Left ventricle myocardium inferior (tissue), 1 donor: Measurements from ENCODE around the gene UBC. TPM values are rescaled to one million over a fixed set of nuclear protein-coding genes. Genes with fewer than 3 reads are reported as not detected.
"Not testable (repeated sequence)": the region's sequence is repeated elsewhere in the genome, so short reads cannot be mapped to it uniquely, and the experiment has no call there.

ENCODE experiments used
- DNase-seq: peaks from one replicate; pipeline ENCODE4 v3.0.0-alpha.2; 2020
- H3K27ac ChIP-seq: fragments of 200-600 bp; replicated peaks from 2 replicates; pipeline ENCODE4 v1.8.0; 2021
- H3K27me3 ChIP-seq: fragments of 200-600 bp; 2 replicates; pipeline ENCODE4 v1.8.0; 2021; ENCODE audit warnings: low read depth
- H3K36me3 ChIP-seq: fragments of 200-600 bp; 2 replicates; pipeline ENCODE4 v1.8.0; 2021
- H3K4me1 ChIP-seq: fragments of 200-600 bp; 2 replicates; pipeline ENCODE4 v1.8.0; 2021
- H3K4me3 ChIP-seq: fragments of 200-600 bp; 2 replicates; pipeline ENCODE4 v1.8.0; 2021; ENCODE audit warnings: mild to moderate bottlenecking, moderate library complexity
- H3K9me3 ChIP-seq: fragments of 200-600 bp; replicated peaks from 2 replicates; pipeline ENCODE4 v1.8.0; 2021
- CTCF ChIP-seq: fragments of 200-600 bp; IDR thresholded peaks from 2 replicates; pipeline ENCODE4 v1.8.0; 2021; ENCODE audit warnings: antibody characterized with exemption, mild to moderate bottlenecking, borderline replicate concordance
- intact Hi-C: fragments of 100-400 bp; cut with micrococcal nuclease; formaldehyde crosslinking; loops from one replicate; pipeline ENCODE4 v1.11.0; 2022
- total RNA-seq: library from RNA; stranded (reverse); fragmentation: NEBNext Ultra II Directional; extraction: Animal tissue kit (Norgen Biotek cat#: 25700); gene quantifications from one replicate; pipeline ENCODE4 v1.2.1, GENCODE V29; 2021
- donor health status: DM: no; HTN: yes; CAD: no; lungs with severe emphysema.

The UBC gene
- total RNA-seq, 1 donor from 2014 or later: 1,154 TPM

- no peaks in the 10 kb centered on the region for H3K27me3 ChIP-seq
- intact Hi-C loops: no loop called here
- peak overlapping the region; percentile 79 for H3K4me3 ChIP-seq
- peaks cover 14% of the 10 kb centered on the region for H3K4me1 ChIP-seq
- TF ChIP-seq CTCF: no peak
- H3K27ac ChIP-seq: peak overlapping the region; percentile 98
- H3K9me3 ChIP-seq: no peaks in the 10 kb centered on the region
- peak; percentile 75 for DNase-seq
- no peaks in the 10 kb centered on the region for H3K36me3 ChIP-seq
These were observed 13.9 kb upstream of the UBC start for GRCh38 chr12:124928095-124928911.

- no peak for TF ChIP-seq CTCF
- peaks cover 14% of the 10 kb centered on the region for H3K4me1 ChIP-seq
- intact Hi-C loops: no loop called here
- no peaks in the 10 kb centered on the region for H3K9me3 ChIP-seq
- no peaks in the 10 kb centered on the region for H3K27me3 ChIP-seq
- DNase-seq: peak; percentile 87
- H3K4me3 ChIP-seq: peak overlapping the region; percentile 79
- peak overlapping the region; percentile 98 for H3K27ac ChIP-seq
- no peaks in the 10 kb centered on the region for H3K36me3 ChIP-seq
These were observed 13.0 kb upstream of the UBC start for GRCh38 chr12:124927201-124928094.

DNA sequence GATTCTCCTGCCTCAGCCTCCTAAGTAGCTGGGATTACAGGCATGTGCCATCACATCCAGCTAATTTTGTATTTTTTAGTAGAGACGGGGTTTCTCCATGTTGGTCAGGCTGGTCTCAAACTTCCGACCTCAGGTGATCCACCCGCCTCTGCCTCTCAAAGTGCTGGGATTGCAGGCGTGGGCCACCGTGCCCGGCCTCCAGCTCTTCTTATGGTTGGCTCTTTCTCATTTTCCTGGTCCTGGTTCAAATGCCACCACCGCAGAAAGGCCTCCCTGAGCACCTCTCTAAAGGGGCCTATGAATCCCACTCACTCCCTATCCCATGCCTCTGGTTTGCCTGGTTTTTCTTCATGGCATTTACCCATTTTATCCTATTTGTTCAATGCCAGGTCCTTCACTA lies 11.3 kb upstream of the UBC start:
- H3K9me3 ChIP-seq, H3K27me3 ChIP-seq, H3K27ac ChIP-seq, intact Hi-C loops, H3K36me3 ChIP-seq, DNase-seq, H3K4me3 ChIP-seq: not testable (repeated sequence)
- peaks cover 28% of the 10 kb centered on the region for H3K4me1 ChIP-seq

GRCh38 chr12:124925117-124925516 lies 10.7 kb upstream of the UBC start:
- H3K27ac ChIP-seq: no peak overlapping the region
- TF ChIP-seq CTCF: no peak
- H3K27me3 ChIP-seq: no peaks in the 10 kb centered on the region
- H3K4me1 ChIP-seq: peaks cover 32% of the 10 kb centered on the region
- DNase-seq: no peak
- H3K9me3 ChIP-seq: no peaks in the 10 kb centered on the region
- no peaks in the 10 kb centered on the region for H3K36me3 ChIP-seq
- H3K4me3 ChIP-seq: no peak overlapping the region
- intact Hi-C loops: no loop called here

DNA sequence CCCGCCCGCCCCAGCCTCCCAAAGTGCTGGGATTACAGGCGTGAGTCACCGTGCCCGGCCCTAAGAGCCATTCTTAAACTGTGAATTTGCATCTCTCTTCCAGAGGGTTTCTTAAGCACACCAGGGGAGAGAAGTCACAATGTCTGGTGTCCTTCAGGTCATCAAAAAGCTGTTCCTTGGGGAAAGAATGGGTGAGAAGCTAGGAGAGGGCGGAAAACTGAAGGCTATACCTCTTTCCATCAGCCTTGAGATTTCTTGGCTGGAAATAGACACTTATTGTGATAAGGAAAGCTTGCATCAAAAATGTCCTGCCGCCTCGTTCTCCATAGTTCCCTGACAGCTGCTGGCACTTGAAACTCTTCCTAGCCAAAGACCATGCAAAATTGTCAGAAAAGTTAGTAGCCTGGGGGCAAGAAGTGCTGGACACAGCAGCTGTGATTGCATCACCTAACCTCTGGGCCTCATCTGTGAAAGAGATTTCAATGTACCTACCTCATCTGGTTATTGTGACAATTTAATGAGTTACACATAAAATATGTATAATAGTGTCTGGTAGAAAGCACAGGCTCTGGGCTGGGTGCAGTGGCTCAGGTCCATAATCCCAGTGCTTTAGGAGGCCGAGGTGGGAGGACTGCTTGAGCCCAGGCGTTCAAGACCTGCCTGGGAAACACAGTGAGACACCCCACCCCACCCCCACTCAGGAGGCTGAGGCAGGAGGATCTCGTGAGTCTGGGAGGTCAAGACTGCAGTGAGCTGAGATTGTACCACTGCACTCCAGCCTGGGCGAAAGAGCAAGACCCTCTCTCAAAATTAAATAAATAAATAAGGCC lies 9.7 kb upstream of the UBC start:
- Histone ChIP-seq H3K4me3 (no peak overlapping the region), H3K9me3 (no peaks in the 10 kb centered on the region), H3K36me3 (no peaks in the 10 kb centered on the region), H3K27ac (no peak overlapping the region), H3K4me1 (peaks cover 40% of the 10 kb centered on the region), H3K27me3 (no peaks in the 10 kb centered on the region)
- no peak for TF ChIP-seq CTCF
- no peak for DNase-seq
- intact Hi-C loops: no loop called here
